SIG-M5 treated with dmso at 0.1 percent for 504 hours (cell line): ENCODE data around the gene MR1.

Experiments
- DNase-seq: peaks from one replicate; lab custom pipeline; 2025; ENCODE audit not compliant: unreplicated experiment; lab: John Stamatoyannopoulos, UW

The MR1 gene

GRCh38 chr1:181089676-181090544 lies 56.1 kb downstream of the MR1 start:
- peak; percentile 84 for DNase-seq

GRCh38 chr1:181090641-181091126 lies 56.9 kb downstream of the MR1 start:
- peak; percentile 38 for DNase-seq

GRCh38 chr1:181091309-181092040 lies 57.7 kb downstream of the MR1 start:
- DNase-seq: no peak

GRCh38 chr1:181092056-181092455 lies 58.3 kb downstream of the MR1 start:
- no peak for DNase-seq

- no peak for DNase-seq
Observed at GRCh38 chr1:181092883-181093458, 59.2 kb downstream of the MR1 start.

GRCh38 chr1:181094416-181095212 lies 60.8 kb downstream of the MR1 start:
- no peak for DNase-seq

- no peak for DNase-seq
Observed at GRCh38 chr1:181095260-181095659, 61.5 kb downstream of the MR1 start.

- DNase-seq: no peak
Observed at GRCh38 chr1:181095763-181096184, 62.0 kb downstream of the MR1 start.

- no peak for DNase-seq
Observed at GRCh38 chr1:181097242-181097641, 63.5 kb downstream of the MR1 start.

GRCh38 chr1:181099152-181100014 lies 65.6 kb downstream of the MR1 start:
- peak; percentile 30 for DNase-seq

GRCh38 chr1:181100015-181100905 lies 66.5 kb downstream of the MR1 start:
- DNase-seq: no peak

GRCh38 chr1:181100934-181101333 lies 67.2 kb downstream of the MR1 start:
- no peak for DNase-seq

- no peak for DNase-seq
Observed at GRCh38 chr1:181101581-181102226, 67.9 kb downstream of the MR1 start.

- no peak for DNase-seq
Observed at GRCh38 chr1:181102841-181103240, 69.1 kb downstream of the MR1 start.

- no peak for DNase-seq
Observed at GRCh38 chr1:181103399-181103798, 69.6 kb downstream of the MR1 start.

- no peak for DNase-seq
Observed at GRCh38 chr1:181104042-181104789, 70.4 kb downstream of the MR1 start.

GRCh38 chr1:181104790-181105133 lies 71.0 kb downstream of the MR1 start:
- DNase-seq: no peak
